DOHH2 (cell line): ENCODE data around the gene FNDC10.

ENCODE experiments used
- EZH2phosphoT487 ChIP-seq: fragments of 200-600 bp; sonication (generic); IDR thresholded peaks from 2 replicates; pipeline ENCODE4 v1.6.1; 2017; ENCODE audit warnings: borderline replicate concordance, mild to moderate bottlenecking, antibody characterized with exemption, low read length, moderate library complexity, mixed read lengths
- TF ChIP-seq, protein P1 (sequence below): fragments of 200-600 bp; sonication (generic); IDR thresholded peaks from one replicate; pipeline ENCODE4 v1.5.1; 2014; ENCODE audit warnings: antibody characterized with exemption, mild to moderate bottlenecking, low read depth, low read length; ENCODE audit not compliant: poor library complexity, severe bottlenecking

DNA sequence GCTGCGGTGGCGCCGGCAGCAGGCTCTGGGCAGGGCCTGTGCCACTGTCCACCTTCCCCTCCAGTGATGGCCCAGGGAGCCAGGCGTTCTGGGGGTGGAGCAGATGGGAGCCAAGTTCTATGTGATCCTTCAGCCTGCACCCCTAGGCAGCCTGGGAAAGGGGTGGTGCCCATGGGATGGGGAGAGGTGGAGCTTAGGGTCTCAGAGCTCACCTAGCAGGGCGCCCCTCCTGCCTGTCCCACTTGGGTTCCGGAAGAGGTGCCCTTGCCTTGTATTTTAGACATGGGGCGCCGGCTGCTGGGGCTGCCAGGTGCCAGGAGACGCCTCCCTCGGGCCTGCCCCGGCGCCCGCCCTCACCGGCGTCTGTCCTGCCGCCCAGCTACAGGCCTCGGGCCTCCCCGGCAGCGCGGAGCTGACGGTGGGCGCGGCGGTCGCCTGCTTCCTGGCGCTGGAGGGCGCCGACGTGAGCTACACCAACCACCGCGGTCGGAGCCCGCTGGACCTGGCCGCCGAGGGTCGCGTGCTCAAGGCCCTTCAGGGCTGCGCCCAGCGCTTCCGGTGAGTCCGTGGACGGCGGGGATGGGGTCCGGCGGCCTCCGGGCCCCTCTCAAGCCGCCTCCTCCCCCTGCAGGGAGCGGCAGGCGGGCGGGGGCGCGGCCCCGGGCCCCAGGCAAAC is 29.0 kb upstream of the FNDC10 start:
- TF ChIP-seq, protein P1, sequence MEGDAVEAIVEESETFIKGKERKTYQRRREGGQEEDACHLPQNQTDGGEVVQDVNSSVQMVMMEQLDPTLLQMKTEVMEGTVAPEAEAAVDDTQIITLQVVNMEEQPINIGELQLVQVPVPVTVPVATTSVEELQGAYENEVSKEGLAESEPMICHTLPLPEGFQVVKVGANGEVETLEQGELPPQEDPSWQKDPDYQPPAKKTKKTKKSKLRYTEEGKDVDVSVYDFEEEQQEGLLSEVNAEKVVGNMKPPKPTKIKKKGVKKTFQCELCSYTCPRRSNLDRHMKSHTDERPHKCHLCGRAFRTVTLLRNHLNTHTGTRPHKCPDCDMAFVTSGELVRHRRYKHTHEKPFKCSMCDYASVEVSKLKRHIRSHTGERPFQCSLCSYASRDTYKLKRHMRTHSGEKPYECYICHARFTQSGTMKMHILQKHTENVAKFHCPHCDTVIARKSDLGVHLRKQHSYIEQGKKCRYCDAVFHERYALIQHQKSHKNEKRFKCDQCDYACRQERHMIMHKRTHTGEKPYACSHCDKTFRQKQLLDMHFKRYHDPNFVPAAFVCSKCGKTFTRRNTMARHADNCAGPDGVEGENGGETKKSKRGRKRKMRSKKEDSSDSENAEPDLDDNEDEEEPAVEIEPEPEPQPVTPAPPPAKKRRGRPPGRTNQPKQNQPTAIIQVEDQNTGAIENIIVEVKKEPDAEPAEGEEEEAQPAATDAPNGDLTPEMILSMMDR: no peak
- TF ChIP-seq EZH2phosphoT487: no peak
